Measurements from ENCODE around the gene MOB1B. TPM values are rescaled to one million over a fixed set of nuclear protein-coding genes. Genes with fewer than 3 reads are reported as not detected.

Gene MOB1B
- total RNA-seq, 1 donor from 2014 or later: 30.6 TPM

DNA sequence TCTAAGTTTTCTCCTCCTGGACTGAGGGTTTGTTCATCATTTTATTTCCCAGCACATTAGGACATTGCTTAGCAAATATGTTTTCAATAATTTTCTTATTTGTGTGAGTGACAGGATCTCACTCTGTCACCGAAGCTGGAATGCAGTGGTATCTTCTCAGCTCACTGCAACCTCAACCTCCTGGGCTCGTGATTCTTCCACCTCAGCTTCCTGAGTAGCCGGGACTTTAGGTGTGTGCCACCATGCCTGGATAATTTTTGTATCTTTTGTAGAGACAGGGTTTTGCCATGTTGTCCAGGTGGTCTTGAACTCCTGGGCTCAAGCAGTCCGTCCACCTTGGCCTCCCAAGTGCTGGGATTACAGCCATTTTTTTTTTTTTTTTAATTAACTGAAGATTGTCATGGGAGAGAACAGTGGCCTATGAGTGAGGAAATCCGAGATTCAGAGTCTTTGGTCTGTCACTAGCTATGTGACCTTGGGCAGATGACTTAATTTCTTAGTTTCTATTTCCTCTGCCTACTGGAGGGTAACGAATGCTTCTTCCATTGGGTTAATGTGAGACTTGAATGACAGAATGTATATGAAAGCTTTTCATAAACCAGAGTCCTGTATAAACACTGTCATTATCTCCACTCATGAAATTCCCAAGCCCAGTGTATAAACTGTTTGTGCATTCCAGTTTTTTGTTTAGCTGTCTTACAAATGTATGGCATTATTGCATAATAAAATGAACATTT lies 23.9 kb downstream of the MOB1B start:
- Histone ChIP-seq H3K9ac (no peak overlapping the region), H2AFZ (replicated peaks) (no peak overlapping the region), H3F3A (ENCODE audit: low read depth) (peaks cover 25% of the 10 kb centered on the region), H3K4me1 (peaks cover 5% of the 10 kb centered on the region), H3K4me2 (no peak overlapping the region), H3K4me3 (no peak overlapping the region), H3K36me3 (peaks cover under 1% of the 10 kb centered on the region), H3K27ac (no peak overlapping the region), H3K79me2 (ENCODE audit: low read depth) (peaks cover 94% of the 10 kb centered on the region), H3K27me3 (no peaks in the 10 kb centered on the region), H3K9me3 (ENCODE audit: low read depth) (no peaks in the 10 kb centered on the region), H4K20me1 (ENCODE audit: low read depth) (peaks cover 7% of the 10 kb centered on the region)
- peaks cover 39% of the 10 kb centered on the region for H3K36me3 Mint-ChIP-seq
- no peak overlapping the region for H3K27ac Mint-ChIP-seq
- TF ChIP-seq EZH2phosphoT487 (IDR thresholded peaks at IDR 0.05): no peak
- TF ChIP-seq EZH2 (IDR thresholded peaks at IDR 0.05): no peak
- TF ChIP-seq, protein P1, sequence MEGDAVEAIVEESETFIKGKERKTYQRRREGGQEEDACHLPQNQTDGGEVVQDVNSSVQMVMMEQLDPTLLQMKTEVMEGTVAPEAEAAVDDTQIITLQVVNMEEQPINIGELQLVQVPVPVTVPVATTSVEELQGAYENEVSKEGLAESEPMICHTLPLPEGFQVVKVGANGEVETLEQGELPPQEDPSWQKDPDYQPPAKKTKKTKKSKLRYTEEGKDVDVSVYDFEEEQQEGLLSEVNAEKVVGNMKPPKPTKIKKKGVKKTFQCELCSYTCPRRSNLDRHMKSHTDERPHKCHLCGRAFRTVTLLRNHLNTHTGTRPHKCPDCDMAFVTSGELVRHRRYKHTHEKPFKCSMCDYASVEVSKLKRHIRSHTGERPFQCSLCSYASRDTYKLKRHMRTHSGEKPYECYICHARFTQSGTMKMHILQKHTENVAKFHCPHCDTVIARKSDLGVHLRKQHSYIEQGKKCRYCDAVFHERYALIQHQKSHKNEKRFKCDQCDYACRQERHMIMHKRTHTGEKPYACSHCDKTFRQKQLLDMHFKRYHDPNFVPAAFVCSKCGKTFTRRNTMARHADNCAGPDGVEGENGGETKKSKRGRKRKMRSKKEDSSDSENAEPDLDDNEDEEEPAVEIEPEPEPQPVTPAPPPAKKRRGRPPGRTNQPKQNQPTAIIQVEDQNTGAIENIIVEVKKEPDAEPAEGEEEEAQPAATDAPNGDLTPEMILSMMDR (IDR thresholded peaks at IDR 0.05): no peak
- H3K9me3 Mint-ChIP-seq: peaks cover 33% of the 10 kb centered on the region
- no peaks in the 10 kb centered on the region for H3K27me3 Mint-ChIP-seq (ENCODE audit: insufficient read depth, low read depth)
- DNase-seq (ENCODE audit: low spot score): no peak
- H3K4me3 Mint-ChIP-seq: no peak overlapping the region
- peaks cover 18% of the 10 kb centered on the region for H3K4me1 Mint-ChIP-seq

DNA sequence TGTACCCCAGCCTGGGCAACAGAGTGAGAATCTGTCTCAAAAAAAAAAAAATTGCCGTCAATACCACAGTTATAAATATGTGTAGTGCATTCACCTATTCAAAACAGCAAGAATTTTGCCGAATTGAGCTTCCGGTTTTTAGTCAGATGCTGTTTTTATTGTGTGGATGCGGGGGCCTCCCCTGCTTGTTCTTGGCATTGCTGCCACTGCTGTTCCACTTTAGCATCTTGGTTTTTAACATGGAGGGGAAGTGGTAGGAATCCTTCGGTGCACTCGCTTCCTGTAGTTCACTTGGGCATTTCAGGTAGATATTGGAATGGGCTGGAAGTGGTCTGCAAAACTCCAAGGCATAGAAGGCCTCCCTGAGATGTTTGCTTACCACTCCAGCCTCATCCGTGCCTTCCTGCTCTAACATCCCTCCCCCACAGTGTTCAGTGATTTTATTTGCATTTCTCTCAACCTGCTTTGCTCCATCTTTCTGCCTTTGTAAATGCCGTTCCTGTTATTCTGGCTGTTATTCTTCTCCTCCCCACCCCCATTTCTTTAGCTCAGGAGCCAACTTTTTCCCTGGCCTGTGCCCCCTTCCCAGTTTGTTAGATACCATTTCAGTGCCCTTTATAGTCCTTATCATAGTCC lies 25.5 kb downstream of the MOB1B start:
- Histone ChIP-seq H4K20me1 (ENCODE audit: low read depth) (peaks cover 7% of the 10 kb centered on the region), H3K4me3 (no peak overlapping the region), H3K9me3 (ENCODE audit: low read depth) (no peaks in the 10 kb centered on the region), H3K27me3 (no peaks in the 10 kb centered on the region), H3K4me1 (peaks cover 3% of the 10 kb centered on the region), H3K4me2 (no peak overlapping the region), H3K27ac (no peak overlapping the region), H3K36me3 (no peaks in the 10 kb centered on the region), H3F3A (ENCODE audit: low read depth) (peaks cover 14% of the 10 kb centered on the region), H2AFZ (replicated peaks) (no peak overlapping the region), H3K79me2 (ENCODE audit: low read depth) (peaks cover 95% of the 10 kb centered on the region), H3K9ac (no peak overlapping the region)
- Mint-ChIP-seq H3K36me3 (peaks cover 43% of the 10 kb centered on the region), H3K9me3 (peaks cover 27% of the 10 kb centered on the region), H3K4me1 (peaks cover 17% of the 10 kb centered on the region), H3K27ac (no peak overlapping the region), H3K4me3 (no peak overlapping the region), H3K27me3 (ENCODE audit: insufficient read depth, low read depth) (no peaks in the 10 kb centered on the region)
- TF ChIP-seq EZH2phosphoT487 (IDR thresholded peaks at IDR 0.05) (no peak), EZH2 (IDR thresholded peaks at IDR 0.05) (no peak)
- TF ChIP-seq, protein P1 (IDR thresholded peaks at IDR 0.05): no peak
- no peak for DNase-seq (ENCODE audit: low spot score)

DNA sequence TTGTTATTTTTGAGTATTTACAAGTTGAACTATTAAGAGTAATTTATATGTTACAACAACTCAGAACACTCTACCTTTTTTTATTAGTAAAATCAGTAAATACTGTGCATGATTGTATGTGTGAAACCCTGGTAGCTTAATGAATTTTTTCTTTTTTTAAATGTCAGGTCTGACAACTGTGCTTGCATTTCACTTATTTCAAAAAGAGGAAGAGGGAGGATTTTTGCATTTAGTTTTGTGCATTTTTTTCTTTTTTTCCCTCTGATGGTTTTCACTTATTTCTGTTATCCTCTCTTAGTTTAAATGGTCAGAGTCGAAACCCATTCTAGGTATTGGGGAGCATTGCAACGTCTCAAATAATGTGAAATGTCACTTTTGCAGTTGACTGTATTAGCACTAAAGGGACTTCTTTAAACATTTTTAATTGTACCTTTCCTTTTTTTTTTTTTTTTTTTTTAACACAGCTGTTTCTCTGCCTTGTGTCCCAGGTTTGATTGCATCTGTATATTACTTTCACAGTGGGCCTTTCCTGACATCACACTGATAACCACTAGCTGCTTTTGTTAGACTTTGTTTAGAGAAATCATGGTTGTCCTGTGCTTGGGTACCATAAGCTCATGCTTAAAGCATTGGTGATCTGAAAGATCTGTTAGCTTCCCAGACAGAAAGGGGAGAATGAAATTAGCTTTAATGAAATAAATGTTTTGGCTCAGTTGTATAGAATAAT lies 28.5 kb downstream of the MOB1B start:
- Mint-ChIP-seq H3K4me3 (no peak overlapping the region), H3K4me1 (peaks cover 5% of the 10 kb centered on the region), H3K27ac (no peak overlapping the region), H3K36me3 (peaks cover 49% of the 10 kb centered on the region), H3K27me3 (ENCODE audit: insufficient read depth, low read depth) (no peaks in the 10 kb centered on the region), H3K9me3 (peaks cover 21% of the 10 kb centered on the region)
- H4K20me1 ChIP-seq (ENCODE audit: low read depth): peaks cover 4% of the 10 kb centered on the region
- no peaks in the 10 kb centered on the region for H3F3A ChIP-seq (ENCODE audit: low read depth)
- H3K4me1 ChIP-seq: no peaks in the 10 kb centered on the region
- H3K9me3 ChIP-seq (ENCODE audit: low read depth): no peaks in the 10 kb centered on the region
- TF ChIP-seq EZH2phosphoT487 (IDR thresholded peaks at IDR 0.05) (no peak), EZH2 (IDR thresholded peaks at IDR 0.05) (no peak)
- TF ChIP-seq, protein P1 (IDR thresholded peaks at IDR 0.05): no peak
- no peak overlapping the region for H2AFZ ChIP-seq (replicated peaks)
- no peak overlapping the region for H3K27ac ChIP-seq
- H3K4me3 ChIP-seq: no peak overlapping the region
- peaks cover 98% of the 10 kb centered on the region for H3K79me2 ChIP-seq (ENCODE audit: low read depth)
- H3K4me2 ChIP-seq: no peak overlapping the region
- no peaks in the 10 kb centered on the region for H3K36me3 ChIP-seq
- no peak overlapping the region for H3K9ac ChIP-seq
- no peaks in the 10 kb centered on the region for H3K27me3 ChIP-seq
- DNase-seq (ENCODE audit: low spot score): no peak
